ENCODE measurements around the gene ARPC3. TPM values are rescaled to one million over a fixed set of nuclear protein-coding genes. Genes with fewer than 3 reads are reported as not detected.

ARPC3 gene
- total and polyA plus RNA-seq, 9 of the 15 experiments (the other 6 are each of a cell fraction or from before 2014, with no cell fraction given): 74.2 to 575 (median 345) TPM

DNA sequence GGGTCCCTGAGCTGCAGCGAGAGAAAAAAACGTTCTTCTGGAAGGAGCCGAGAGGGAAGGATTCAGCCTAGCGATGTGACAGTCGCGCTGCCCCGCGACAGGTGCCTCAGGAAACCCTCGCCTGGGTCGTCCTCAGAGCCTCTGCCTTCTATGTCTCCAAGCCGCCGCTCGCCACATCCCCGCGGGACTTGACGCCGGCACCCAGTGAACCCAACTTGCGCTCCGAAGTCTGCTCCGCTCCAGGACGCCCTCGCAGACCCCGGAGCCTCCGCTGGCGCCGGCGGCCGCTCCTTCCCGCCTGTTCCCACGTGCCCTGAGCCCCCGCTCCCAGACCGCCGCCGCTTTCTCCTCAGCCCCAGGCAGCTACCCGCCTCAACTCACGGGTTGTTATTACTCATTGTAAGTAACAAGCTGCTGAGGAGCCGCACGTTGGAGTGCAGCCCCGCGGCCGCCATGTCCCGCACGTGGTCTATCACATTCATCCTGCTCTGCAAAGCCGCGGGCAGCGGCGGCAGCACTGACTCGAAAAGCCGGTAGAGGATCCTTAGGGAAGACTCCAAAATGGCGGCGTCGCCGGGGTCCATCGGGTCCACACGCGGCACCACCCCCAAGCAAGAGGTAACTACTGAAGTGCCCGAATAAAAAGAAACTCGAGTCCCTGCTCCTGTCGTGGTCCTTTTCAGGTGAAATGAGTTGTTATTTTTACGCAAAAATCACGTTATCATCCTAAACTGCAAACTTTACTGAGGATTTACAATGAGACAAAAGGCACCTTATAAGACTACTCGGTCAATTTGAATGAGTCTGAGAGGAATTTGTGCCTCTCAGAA, 46.8 kb downstream of the ARPC3 start, which contains the start of gene ANAPC7:
TSS of gene ANAPC7 (minus strand) at position 563 of the 830 bp plus-strand sequence. CDS start at position 482, 81 bp downstream.
- Histone ChIP-seq H3K27ac (ENCODE audit: extremely low read depth, low read depth, low read length) (peak within 1 kb of the TSS; percentile 99), H4K20me1 (replicated peaks; ENCODE audit: control insufficient read depth, insufficient read depth, low read length) (no peaks in the 10 kb centered on the region), H3K4me1 (replicated peaks in 1 of 2; ENCODE audit: control insufficient read depth in 2 of 2, insufficient read depth in 2 of 2, low read length in 2 of 2) (peaks cover 15 to 22% of the 10 kb centered on the region in 2 experiments; a peak in 4 of 5 replicates), H2AFZ (ENCODE audit: low read depth, low read length) (peak within 1 kb of the TSS; percentile 100), H3K9me1 (ENCODE audit: control insufficient read depth, insufficient read depth, low read length) (no peaks in the 10 kb centered on the region), H3K9ac (ENCODE audit: insufficient read depth in 1 of 2, low read depth in 2 of 2, low read length in 2 of 2) (peak within 1 kb of the TSS; percentile 99 to 100), H3K36me3 (ENCODE audit: control insufficient read depth, insufficient read depth, low read length) (peaks cover 30% of the 10 kb centered on the region), H3K9me3 (replicated peaks; ENCODE audit: control insufficient read depth, insufficient read depth, low read depth, low read length) (no peaks in the 10 kb centered on the region), H3K79me2 (ENCODE audit: control insufficient read depth, insufficient read depth, low read length) (peaks cover 53% of the 10 kb centered on the region), H3K4me3 (peak within 1 kb of the TSS; percentile 91), H3K27me3 (ENCODE audit: control insufficient read depth in 2 of 2, insufficient read depth in 2 of 2, low read length in 2 of 2) (no peaks in the 10 kb centered on the region), H3K4me2 (ENCODE audit: insufficient read depth, low read length) (peak within 1 kb of the TSS; percentile 87)
- CTCF ChIA-PET (ENCODE audit: low intra/inter-chr PET ratio): no interaction called here
- WGBS (ENCODE audit: insufficient coverage, low coverage, missing lambda C conversion rate): 1% methylated on average over 47 of the region's 62 CpGs
- intact Hi-C loops (cut with micrococcal nuclease) (loop anchor here (1.0 kb wide), 1 partner anchor 15 kb away; no protein-coding TSS in a partner anchor), in situ Hi-C loops (cut with MboI) (no loop called here)
- TSS peak; percentile 83 for BruUV-seq (replicated peaks)
- DNase-seq (ENCODE audit: extremely low read depth in 1 of 4, low spot score in 3 of 4) (peak; percentile 90 to 95 (median 94)), ATAC-seq (peak; percentile 92), FAIRE-seq (no peak)
- POLR2A ChIA-PET: interaction anchor here (1.0 to 2.3 kb wide), 9 partner anchors 11 to 308 kb away, joined by 3 to 10 read pairs (median 5); no protein-coding TSS in a partner anchor
- TF ChIP-seq SMAD1 (IDR thresholded peaks at IDR 0.05; ENCODE audit: low read depth, low read length, partially characterized antibody) (no peak), NCOA1 (IDR thresholded peaks at IDR 0.05; ENCODE audit: low read depth) (peak; percentile 17; the same call in 1 of the 2 replicates), CBX2 (IDR thresholded peaks at IDR 0.05; ENCODE audit: insufficient read depth, low read length, poor library complexity, severe bottlenecking) (no peak), ZNF785 (CRISPR knock-in tag; IDR thresholded peaks at IDR 0.05) (no peak), THRAP3 (IDR thresholded peaks at IDR 0.05; ENCODE audit: borderline replicate concordance) (no peak), ETV1 (tag; conservative IDR thresholded peaks at IDR 0.05; ENCODE audit: low read depth) (no peak), ZNF717 (CRISPR knock-in tag; IDR thresholded peaks at IDR 0.05) (no peak), ZSCAN32 (CRISPR knock-in tag; IDR thresholded peaks at IDR 0.05) (no peak), RNF2 (IDR thresholded peaks at IDR 0.05) (peak; percentile 35; the same call in 1 of the 2 replicates), ZNF324 (CRISPR knock-in tag; IDR thresholded peaks at IDR 0.05) (no peak), SIN3B (IDR thresholded peaks at IDR 0.05; ENCODE audit: low read depth) (peak; percentile 35; the same call in 1 of the 2 replicates), JUN (IDR thresholded peaks at IDR 0.05; ENCODE audit: borderline replicate concordance, low read depth, low read length) (peak; percentile 61; the same call in 1 of the 2 replicates), JUN (CRISPR knock-in tag; IDR thresholded peaks at IDR 0.05; ENCODE audit: borderline replicate concordance) (no peak), RUNX1 (IDR thresholded peaks at IDR 0.05; ENCODE audit: low read depth) (no peak), CHCHD3 (CRISPR knock-in tag; IDR thresholded peaks at IDR 0.05) (0 out of 2 replicates have a peak, but pooled peaks have one; percentile 0), RBM17 (IDR thresholded peaks at IDR 0.05; ENCODE audit: borderline replicate concordance, low read depth, low read length) (no peak)
- TF ChIP-seq, protein P1, sequence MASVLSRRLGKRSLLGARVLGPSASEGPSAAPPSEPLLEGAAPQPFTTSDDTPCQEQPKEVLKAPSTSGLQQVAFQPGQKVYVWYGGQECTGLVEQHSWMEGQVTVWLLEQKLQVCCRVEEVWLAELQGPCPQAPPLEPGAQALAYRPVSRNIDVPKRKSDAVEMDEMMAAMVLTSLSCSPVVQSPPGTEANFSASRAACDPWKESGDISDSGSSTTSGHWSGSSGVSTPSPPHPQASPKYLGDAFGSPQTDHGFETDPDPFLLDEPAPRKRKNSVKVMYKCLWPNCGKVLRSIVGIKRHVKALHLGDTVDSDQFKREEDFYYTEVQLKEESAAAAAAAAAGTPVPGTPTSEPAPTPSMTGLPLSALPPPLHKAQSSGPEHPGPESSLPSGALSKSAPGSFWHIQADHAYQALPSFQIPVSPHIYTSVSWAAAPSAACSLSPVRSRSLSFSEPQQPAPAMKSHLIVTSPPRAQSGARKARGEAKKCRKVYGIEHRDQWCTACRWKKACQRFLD (CRISPR knock-in tag; IDR thresholded peaks at IDR 0.05): peak; percentile 99
- TF ChIP-seq, protein P2, sequence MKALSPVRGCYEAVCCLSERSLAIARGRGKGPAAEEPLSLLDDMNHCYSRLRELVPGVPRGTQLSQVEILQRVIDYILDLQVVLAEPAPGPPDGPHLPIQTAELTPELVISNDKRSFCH (CRISPR knock-in tag; IDR thresholded peaks at IDR 0.05): no peak
- TF ChIP-seq, protein P2 (tag; IDR thresholded peaks at IDR 0.05): 0 out of 2 replicates have a peak, but pooled peaks have one; percentile 18
- TF ChIP-seq, protein P3, sequence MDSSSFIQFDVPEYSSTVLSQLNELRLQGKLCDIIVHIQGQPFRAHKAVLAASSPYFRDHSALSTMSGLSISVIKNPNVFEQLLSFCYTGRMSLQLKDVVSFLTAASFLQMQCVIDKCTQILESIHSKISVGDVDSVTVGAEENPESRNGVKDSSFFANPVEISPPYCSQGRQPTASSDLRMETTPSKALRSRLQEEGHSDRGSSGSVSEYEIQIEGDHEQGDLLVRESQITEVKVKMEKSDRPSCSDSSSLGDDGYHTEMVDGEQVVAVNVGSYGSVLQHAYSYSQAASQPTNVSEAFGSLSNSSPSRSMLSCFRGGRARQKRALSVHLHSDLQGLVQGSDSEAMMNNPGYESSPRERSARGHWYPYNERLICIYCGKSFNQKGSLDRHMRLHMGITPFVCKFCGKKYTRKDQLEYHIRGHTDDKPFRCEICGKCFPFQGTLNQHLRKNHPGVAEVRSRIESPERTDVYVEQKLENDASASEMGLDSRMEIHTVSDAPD (CRISPR knock-in tag; IDR thresholded peaks at IDR 0.05): no peak
